ENCODE data around the gene ATAD1. TPM values are rescaled to one million over a fixed set of nuclear protein-coding genes. Genes with fewer than 3 reads are reported as not detected.

ATAD1 gene
- total and polyA plus RNA-seq, 3 donors from 2014 or later, result 68.5 to 162 (median 107) TPM

DNA sequence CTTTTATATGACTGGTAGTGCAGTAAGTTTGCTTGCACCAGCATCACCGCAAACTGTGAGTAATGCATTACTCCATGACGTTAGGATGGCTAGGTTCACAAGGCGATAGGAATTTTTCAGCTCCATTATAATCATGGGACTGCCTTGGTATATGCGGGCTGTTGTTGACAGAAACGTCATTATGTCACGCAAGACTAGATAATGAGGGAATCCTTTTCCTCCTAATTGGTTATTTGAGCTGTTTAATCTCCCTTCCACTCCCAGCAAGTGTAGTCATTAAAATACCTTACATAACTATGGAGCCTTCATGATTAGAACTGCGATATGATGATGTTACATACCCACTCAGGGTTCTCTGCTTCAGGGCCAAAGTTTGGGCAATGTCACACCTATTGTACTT, 28.0 kb upstream of the ATAD1 start:
- Histone ChIP-seq H3K4me1 (no peaks in the 10 kb centered on the region), H3K36me3 (ENCODE audit: low read depth, missing control alignments) (no peaks in the 10 kb centered on the region), H3K9me3 (no peaks in the 10 kb centered on the region), H3K27ac (no peak overlapping the region), H3K4me3 (no peak overlapping the region), H3K27me3 (no peaks in the 10 kb centered on the region)
- no peak for TF ChIP-seq POLR2A (IDR thresholded peaks at IDR 0.05)
- TF ChIP-seq, protein P1, sequence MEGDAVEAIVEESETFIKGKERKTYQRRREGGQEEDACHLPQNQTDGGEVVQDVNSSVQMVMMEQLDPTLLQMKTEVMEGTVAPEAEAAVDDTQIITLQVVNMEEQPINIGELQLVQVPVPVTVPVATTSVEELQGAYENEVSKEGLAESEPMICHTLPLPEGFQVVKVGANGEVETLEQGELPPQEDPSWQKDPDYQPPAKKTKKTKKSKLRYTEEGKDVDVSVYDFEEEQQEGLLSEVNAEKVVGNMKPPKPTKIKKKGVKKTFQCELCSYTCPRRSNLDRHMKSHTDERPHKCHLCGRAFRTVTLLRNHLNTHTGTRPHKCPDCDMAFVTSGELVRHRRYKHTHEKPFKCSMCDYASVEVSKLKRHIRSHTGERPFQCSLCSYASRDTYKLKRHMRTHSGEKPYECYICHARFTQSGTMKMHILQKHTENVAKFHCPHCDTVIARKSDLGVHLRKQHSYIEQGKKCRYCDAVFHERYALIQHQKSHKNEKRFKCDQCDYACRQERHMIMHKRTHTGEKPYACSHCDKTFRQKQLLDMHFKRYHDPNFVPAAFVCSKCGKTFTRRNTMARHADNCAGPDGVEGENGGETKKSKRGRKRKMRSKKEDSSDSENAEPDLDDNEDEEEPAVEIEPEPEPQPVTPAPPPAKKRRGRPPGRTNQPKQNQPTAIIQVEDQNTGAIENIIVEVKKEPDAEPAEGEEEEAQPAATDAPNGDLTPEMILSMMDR (IDR thresholded peaks at IDR 0.05), result no peak
- DNase-seq, result no peak
- 59 to 68% methylated on average over 7 of the region's 7 CpGs for WGBS, 2 donors
- intact Hi-C loops (cut with DNase I; ENCODE audit: low total_unique reads), result no loop called here

DNA sequence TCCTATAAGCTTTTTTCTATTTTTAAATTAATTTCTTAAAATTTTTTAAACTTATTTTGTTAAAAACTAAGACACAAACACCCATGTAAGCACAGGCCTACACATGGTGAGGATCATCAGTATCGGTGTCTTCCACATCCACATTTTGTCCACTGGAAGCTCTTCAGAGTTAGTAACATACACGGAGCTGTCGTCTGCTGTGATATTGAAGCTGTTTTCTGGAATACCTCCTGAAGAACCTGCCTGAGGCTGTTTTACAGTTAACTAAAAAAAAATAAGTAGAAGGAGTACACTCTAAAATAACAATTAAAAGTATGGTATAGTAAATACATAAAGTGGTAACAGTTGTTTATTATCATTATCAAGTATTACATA, 27.6 kb upstream of the ATAD1 start:
- Histone ChIP-seq H3K9me3 (no peaks in the 10 kb centered on the region), H3K27ac (no peak overlapping the region), H3K27me3 (no peaks in the 10 kb centered on the region), H3K36me3 (ENCODE audit: low read depth, missing control alignments) (no peaks in the 10 kb centered on the region), H3K4me1 (no peaks in the 10 kb centered on the region), H3K4me3 (no peak overlapping the region)
- intact Hi-C loops (cut with DNase I; ENCODE audit: low total_unique reads), result no loop called here
- no peak for TF ChIP-seq POLR2A (IDR thresholded peaks at IDR 0.05)
- TF ChIP-seq, protein P1 (IDR thresholded peaks at IDR 0.05), result no peak
- no peak for DNase-seq
- WGBS, 2 donors, result 85 to 91% methylated on average over 3 of the region's 3 CpGs

DNA sequence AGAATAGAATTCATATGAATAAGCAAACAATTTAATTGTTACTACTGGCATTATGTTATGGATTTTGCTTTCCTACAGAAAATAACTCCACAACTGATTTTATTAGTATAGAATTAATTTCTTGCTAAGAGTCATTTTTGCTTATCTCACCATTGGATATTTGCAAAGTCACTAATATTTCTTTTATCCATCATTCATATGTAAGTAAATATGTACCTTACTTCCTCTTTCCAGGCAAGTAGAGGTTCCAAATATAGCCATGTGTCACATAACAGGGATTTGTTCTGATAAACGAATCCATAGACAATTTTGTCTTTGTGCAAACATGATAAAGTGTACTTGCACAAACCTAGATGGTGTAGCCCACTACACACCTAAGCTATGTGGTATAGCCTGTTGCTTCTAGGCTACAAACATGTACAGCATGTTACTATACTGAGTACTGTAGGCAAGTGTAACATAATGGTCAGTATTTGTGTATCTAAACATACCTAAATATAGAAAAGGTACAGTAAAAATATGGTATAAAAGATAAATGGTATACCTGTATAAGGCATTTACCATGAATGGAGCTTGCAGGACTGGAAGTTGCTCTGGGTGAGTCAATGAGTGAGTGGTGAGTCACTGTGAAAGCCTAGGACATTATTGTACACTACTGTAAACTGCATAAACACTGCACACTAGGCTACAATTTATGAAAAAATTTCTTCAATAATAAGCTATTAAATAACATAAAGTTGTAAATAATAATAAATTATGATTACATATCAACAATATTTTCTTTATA, 27.0 kb upstream of the ATAD1 start:
- Histone ChIP-seq H3K36me3 (ENCODE audit: low read depth, missing control alignments) (no peaks in the 10 kb centered on the region), H3K4me3 (no peak overlapping the region), H3K9me3 (no peaks in the 10 kb centered on the region), H3K27ac (no peak overlapping the region), H3K4me1 (no peaks in the 10 kb centered on the region), H3K27me3 (no peaks in the 10 kb centered on the region)
- no peak for DNase-seq
- 58 to 64% methylated on average over 1 of the region's 1 CpG for WGBS, 2 donors
- TF ChIP-seq, protein P1 (IDR thresholded peaks at IDR 0.05), result no peak
- TF ChIP-seq POLR2A (IDR thresholded peaks at IDR 0.05), result no peak
- intact Hi-C loops (cut with DNase I; ENCODE audit: low total_unique reads), result no loop called here

- intact Hi-C loops (cut with DNase I; ENCODE audit: low total_unique reads), result no loop called here
Measured at GRCh38 chr10:87843714-87844113, 25.7 kb upstream of the ATAD1 start.

More at GRCh38 chr10:87843714-87844113, 25.7 kb upstream of the ATAD1 start:
- Histone ChIP-seq H3K4me3 (no peak overlapping the region), H3K4me1 (no peaks in the 10 kb centered on the region), H3K36me3 (ENCODE audit: low read depth, missing control alignments) (no peaks in the 10 kb centered on the region), H3K9me3 (no peaks in the 10 kb centered on the region), H3K27me3 (no peaks in the 10 kb centered on the region), H3K27ac (no peak overlapping the region)
- TF ChIP-seq, protein P1 (IDR thresholded peaks at IDR 0.05), result no peak
- TF ChIP-seq POLR2A (IDR thresholded peaks at IDR 0.05), result no peak
- no peak for DNase-seq
- 96% methylated on average over 4 of the region's 4 CpGs for WGBS, 2 donors

Measured in testis (tissue), 3 donors.